HCT116 (cell line): ENCODE measurements around the gene SLC25A44. TPM values are rescaled to one million over a fixed set of nuclear protein-coding genes. Genes with fewer than 3 reads are reported as not detected.
A peak's percentile ranks its signal among the peaks of the same experiment; 100 is the strongest.

ENCODE experiments used
- ATAC-seq: fragments of 200-7000 bp; cut with Tn5 transposase; 2 replicates; pipeline ENCODE4 v1.9.1; 2020; ENCODE audit warnings: mild to moderate bottlenecking, moderate library complexity
- BruUV-seq: library from RNA; stranded (reverse); fragments of 400-500 nt; replicated peaks from 2 replicates; lab custom pipeline; 2021; lab: Mats Ljungman, UMichigan
- CTCF ChIA-PET: fragments of 300-600 bp; sonication (Branson Sonifier 250); formaldehyde crosslinking; loops from one replicate; lab custom pipeline; 2021; ENCODE audit warnings: antibody characterized with exemption; lab: Charles Lee
- POLR2A ChIA-PET: fragments of 300-600, 350-600 bp; sonication (Branson Sonifier 250); formaldehyde crosslinking; loops from one replicate; lab custom pipeline; 2021; ENCODE audit warnings: antibody characterized with exemption; lab: Charles Lee
- RAD21 ChIA-PET, 2 experiments: fragments of 300-600 bp; sonication (Branson Sonifier 250); formaldehyde crosslinking; loops; one replicate each; lab custom pipeline; 2023; ENCODE audit warnings: low total read pairs in 2 of 2; ENCODE audit not compliant: uncharacterized antibody in 2 of 2, unreplicated experiment in 2 of 2, low non-redundant PET in 1 of 2; lab: Charles Lee
- DNase-seq: peaks from one replicate; pipeline ENCODE4 v3.0.0-alpha.2; 2010; ENCODE audit warnings: low read depth, low spot score
- H2AFZ ChIP-seq: fragments of 200-600 bp; shearing (Covaris generic), sonication (generic); 2 replicates; pipeline ENCODE4 v1.6.1; 2017; ENCODE audit warnings: low read depth, mixed run types, mixed read lengths, antibody characterized with exemption, low read length; ENCODE audit not compliant: poor library complexity, severe bottlenecking
- H3K27ac ChIP-seq: 2 replicates; pipeline ENCODE4 v1.5.1; 2012; ENCODE audit warnings: low read depth, low read length
- H3K27me3 ChIP-seq: fragments of 200-600 bp; sonication (generic); 2 replicates; pipeline ENCODE4 v1.6.1; 2016; ENCODE audit warnings: mixed run types, low read length, mixed read lengths; ENCODE audit not compliant: insufficient read depth
- H3K36me3 ChIP-seq, 2 experiments: fragments of 200-500 bp in 1 of 2; fragments of 200-600 bp in 1 of 2; sonication (Bioruptor generic) in 1 of 2; sonication (generic) in 1 of 2; 2 replicates each; pipeline versions ENCODE4 v1.5.1 to v1.6.1; 2014 to 2016; ENCODE audit warnings: low read length in 2 of 2, inconsistent platforms in 1 of 2, mixed read lengths in 1 of 2, mixed run types in 1 of 2; ENCODE audit not compliant: insufficient read depth in 2 of 2, control insufficient read depth in 1 of 2
- H3K4me1 ChIP-seq, 2 experiments: fragments of 200-600 bp in 1 of 2; sonication (generic) in 1 of 2; 2 replicates each; pipeline versions ENCODE4 v1.5.1 to v1.6.1; 2012 to 2017; ENCODE audit warnings: low read length in 2 of 2, inconsistent platforms in 1 of 2, mild to moderate bottlenecking in 1 of 2, mixed read lengths in 1 of 2, mixed run types in 1 of 2, moderate library complexity in 1 of 2; ENCODE audit not compliant: insufficient read depth in 2 of 2, control insufficient read depth in 1 of 2
- H3K4me2 ChIP-seq: fragments of 200-600 bp; sonication (generic); 2 replicates; pipeline ENCODE4 v1.6.1; 2017; ENCODE audit warnings: mixed run types, low read length, mixed read lengths
- H3K4me3 ChIP-seq, 2 experiments: fragments of 200-600 bp in 1 of 2; sonication (generic) in 1 of 2; replicated peaks in 1 of 2; 2 replicates each; pipeline ENCODE4 v1.5.1; 2011 to 2016; ENCODE audit warnings: low read length in 2 of 2, control low read depth in 1 of 2, low read depth in 1 of 2, mild to moderate bottlenecking in 1 of 2, mixed read lengths in 1 of 2, mixed run types in 1 of 2
- H3K79me2 ChIP-seq: fragments of 200-600 bp; sonication (generic); 2 replicates; pipeline ENCODE4 v1.6.1; 2017; ENCODE audit warnings: mild to moderate bottlenecking, mixed run types, low read length, moderate library complexity, mixed read lengths; ENCODE audit not compliant: insufficient read depth
- H3K9ac ChIP-seq: fragments of 200-600 bp; sonication (generic); 2 replicates; pipeline ENCODE4 v1.6.1; 2016; ENCODE audit warnings: low read length, mixed read lengths
- H3K9me2 ChIP-seq: fragments of 200-600 bp; sonication (generic), shearing (Covaris generic); 2 replicates; pipeline ENCODE4 v1.6.1; 2017; ENCODE audit warnings: mixed run types, mild to moderate bottlenecking, moderate library complexity; ENCODE audit not compliant: insufficient read depth
- H3K9me3 ChIP-seq, 2 experiments: fragments of 200-500 bp in 1 of 2; fragments of 200-600 bp in 1 of 2; sonication (Bioruptor generic) in 1 of 2; sonication (generic) in 1 of 2; 2 replicates each; pipeline ENCODE4 v1.6.1; 2014 to 2017; ENCODE audit warnings: low read length in 2 of 2, mixed read lengths in 2 of 2, inconsistent platforms in 1 of 2, low read depth in 1 of 2, mild to moderate bottlenecking in 1 of 2, mixed run types in 1 of 2, moderate library complexity in 1 of 2; ENCODE audit not compliant: control insufficient read depth in 1 of 2, insufficient read depth in 1 of 2
- H4K20me1 ChIP-seq: fragments of 200-600 bp; sonication (generic), shearing (Covaris generic); 2 replicates; pipeline ENCODE4 v1.6.1; 2017; ENCODE audit warnings: mixed run types, mild to moderate bottlenecking, moderate library complexity; ENCODE audit not compliant: insufficient read depth
- CBX3 ChIP-seq: IDR thresholded peaks from 2 replicates; pipeline ENCODE4 v1.6.1; 2012; ENCODE audit warnings: low read depth
- CEBPB ChIP-seq: IDR thresholded peaks from 2 replicates; pipeline ENCODE4 v1.6.1; 2012; ENCODE audit warnings: low read depth
- EGR1 ChIP-seq: IDR thresholded peaks from 2 replicates; pipeline ENCODE4 v1.6.1; 2012; ENCODE audit warnings: low read depth
- EZH2phosphoT487 ChIP-seq: fragments of 200-600 bp; IDR thresholded peaks from 2 replicates; pipeline ENCODE4 v1.6.1; 2018; ENCODE audit warnings: antibody characterized with exemption, borderline replicate concordance
- FOSL1 ChIP-seq: IDR thresholded peaks from 2 replicates; pipeline ENCODE4 v1.6.1; 2012; ENCODE audit warnings: low read depth
- JUND ChIP-seq: IDR thresholded peaks from 2 replicates; pipeline ENCODE4 v1.6.1; 2012
- RAD21 ChIP-seq: IDR thresholded peaks from 2 replicates; pipeline ENCODE4 v1.6.1; 2012; ENCODE audit warnings: low read depth, mild to moderate bottlenecking
- SIN3A ChIP-seq: IDR thresholded peaks from 2 replicates; pipeline ENCODE4 v1.6.1; 2012; ENCODE audit warnings: low read depth
- SRF ChIP-seq: IDR thresholded peaks from 2 replicates; pipeline ENCODE4 v1.6.1; 2012; ENCODE audit warnings: low read depth
- TCF7L2 ChIP-seq: IDR thresholded peaks from 2 replicates; pipeline ENCODE4 v1.7.0; 2011; ENCODE audit warnings: borderline replicate concordance, inconsistent platforms; ENCODE audit not compliant: insufficient read depth, insufficient read length; ENCODE audit errors: extremely low read depth
- YY1 ChIP-seq: IDR thresholded peaks from 2 replicates; pipeline ENCODE4 v1.6.1; 2011; ENCODE audit warnings: low read length, low read depth, moderate library complexity, mild to moderate bottlenecking; ENCODE audit not compliant: insufficient replicate concordance; ENCODE audit errors: extremely low read depth
- ZFX ChIP-seq: fragments of 450-650 bp; IDR thresholded peaks from 2 replicates; pipeline ENCODE4 v1.6.1; 2017
- ZNF274 ChIP-seq: fragments of 200-500 bp; sonication (Bioruptor generic); IDR thresholded peaks from 2 replicates; pipeline ENCODE4 v1.6.1; 2014; ENCODE audit warnings: mild to moderate bottlenecking, low read depth, low read length, inconsistent platforms
- intact Hi-C: fragments of 100-400 bp; cut with micrococcal nuclease; formaldehyde crosslinking; loops from 2 replicates; pipeline ENCODE4 v1.10.0; 2022
- total RNA-seq: library from RNA; stranded (reverse); gene quantifications from one replicate; pipeline ENCODE4 v1.2.1, GENCODE V29; 2021; ENCODE audit not compliant: unreplicated experiment
- TF ChIP-seq, protein P1 (sequence below): IDR thresholded peaks from 2 replicates; pipeline ENCODE4 v1.6.1; 2012; ENCODE audit warnings: low read depth
- TF ChIP-seq, protein P2 (sequence below): IDR thresholded peaks from 2 replicates; pipeline ENCODE4 v1.6.1; 2012
- TF ChIP-seq, protein P3 (sequence below), 3 experiments: fragments of 200-600 bp in 1 of 3; sonication (generic) in 1 of 3; IDR thresholded peaks in 2 of 3; conservative IDR thresholded peaks in 1 of 3; 2 replicates each; pipeline ENCODE4 v1.5.1; 2012 to 2017; ENCODE audit warnings: low read depth in 2 of 3, low read length in 2 of 3, antibody characterized with exemption in 1 of 3, borderline replicate concordance in 1 of 3, control low read depth in 1 of 3, mild to moderate bottlenecking in 1 of 3, mixed read lengths in 1 of 3, mixed run types in 1 of 3, moderate library complexity in 1 of 3; ENCODE audit not compliant: insufficient read depth in 1 of 3

Gene SLC25A44
- total RNA-seq, 1 experiment from 2014 or later = 17.5 TPM

GRCh38 chr1:156241926-156242325 lies 48.0 kb downstream of the SLC25A44 start, which contains the start of gene BGLAP:
TSS of gene BGLAP (plus strand) at chr1:156242184. CDS start at chr1:156242232, 48 bp downstream.
- BruUV-seq = no TSS peak
- no peak for ATAC-seq
- Histone ChIP-seq H3K4me3 (no peak within 1 kb of the TSS), H3K4me1 (peaks cover 8 to 17% of the 10 kb centered on the region in 2 experiments), H2AFZ (no peak within 1 kb of the TSS), H3K27me3 (no peaks in the 10 kb centered on the region), H3K9ac (no peak within 1 kb of the TSS), H3K9me2 (no peaks in the 10 kb centered on the region), H3K27ac (no peak within 1 kb of the TSS), H3K36me3 (0 out of 4 replicates have a peak, but pooled peaks cover 0 to 4% of the 10 kb centered on the region in 2 experiments), H4K20me1 (no peaks in the 10 kb centered on the region), H3K79me2 (no peaks in the 10 kb centered on the region), H3K4me2 (peak within 1 kb of the TSS; percentile 32; the same call in 1 of the 2 replicates), H3K9me3 (no peaks in the 10 kb centered on the region)
- ChIA-PET CTCF (no interaction called here), POLR2A (no interaction called here), RAD21 (no interaction called here)
- intact Hi-C loops = no loop called here
- TF ChIP-seq RAD21 (no peak), FOSL1 (no peak), CBX3 (no peak), TCF7L2 (no peak), EZH2phosphoT487 (no peak), SRF (no peak), JUND (no peak), ZFX (no peak), SIN3A (no peak), ZNF274 (no peak), YY1 (no peak), CEBPB (no peak), EGR1 (no peak)
- TF ChIP-seq, protein P1, sequence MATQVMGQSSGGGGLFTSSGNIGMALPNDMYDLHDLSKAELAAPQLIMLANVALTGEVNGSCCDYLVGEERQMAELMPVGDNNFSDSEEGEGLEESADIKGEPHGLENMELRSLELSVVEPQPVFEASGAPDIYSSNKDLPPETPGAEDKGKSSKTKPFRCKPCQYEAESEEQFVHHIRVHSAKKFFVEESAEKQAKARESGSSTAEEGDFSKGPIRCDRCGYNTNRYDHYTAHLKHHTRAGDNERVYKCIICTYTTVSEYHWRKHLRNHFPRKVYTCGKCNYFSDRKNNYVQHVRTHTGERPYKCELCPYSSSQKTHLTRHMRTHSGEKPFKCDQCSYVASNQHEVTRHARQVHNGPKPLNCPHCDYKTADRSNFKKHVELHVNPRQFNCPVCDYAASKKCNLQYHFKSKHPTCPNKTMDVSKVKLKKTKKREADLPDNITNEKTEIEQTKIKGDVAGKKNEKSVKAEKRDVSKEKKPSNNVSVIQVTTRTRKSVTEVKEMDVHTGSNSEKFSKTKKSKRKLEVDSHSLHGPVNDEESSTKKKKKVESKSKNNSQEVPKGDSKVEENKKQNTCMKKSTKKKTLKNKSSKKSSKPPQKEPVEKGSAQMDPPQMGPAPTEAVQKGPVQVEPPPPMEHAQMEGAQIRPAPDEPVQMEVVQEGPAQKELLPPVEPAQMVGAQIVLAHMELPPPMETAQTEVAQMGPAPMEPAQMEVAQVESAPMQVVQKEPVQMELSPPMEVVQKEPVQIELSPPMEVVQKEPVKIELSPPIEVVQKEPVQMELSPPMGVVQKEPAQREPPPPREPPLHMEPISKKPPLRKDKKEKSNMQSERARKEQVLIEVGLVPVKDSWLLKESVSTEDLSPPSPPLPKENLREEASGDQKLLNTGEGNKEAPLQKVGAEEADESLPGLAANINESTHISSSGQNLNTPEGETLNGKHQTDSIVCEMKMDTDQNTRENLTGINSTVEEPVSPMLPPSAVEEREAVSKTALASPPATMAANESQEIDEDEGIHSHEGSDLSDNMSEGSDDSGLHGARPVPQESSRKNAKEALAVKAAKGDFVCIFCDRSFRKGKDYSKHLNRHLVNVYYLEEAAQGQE = no peak
- TF ChIP-seq, protein P2, sequence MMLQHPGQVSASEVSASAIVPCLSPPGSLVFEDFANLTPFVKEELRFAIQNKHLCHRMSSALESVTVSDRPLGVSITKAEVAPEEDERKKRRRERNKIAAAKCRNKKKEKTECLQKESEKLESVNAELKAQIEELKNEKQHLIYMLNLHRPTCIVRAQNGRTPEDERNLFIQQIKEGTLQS = no peak
- TF ChIP-seq, protein P3, sequence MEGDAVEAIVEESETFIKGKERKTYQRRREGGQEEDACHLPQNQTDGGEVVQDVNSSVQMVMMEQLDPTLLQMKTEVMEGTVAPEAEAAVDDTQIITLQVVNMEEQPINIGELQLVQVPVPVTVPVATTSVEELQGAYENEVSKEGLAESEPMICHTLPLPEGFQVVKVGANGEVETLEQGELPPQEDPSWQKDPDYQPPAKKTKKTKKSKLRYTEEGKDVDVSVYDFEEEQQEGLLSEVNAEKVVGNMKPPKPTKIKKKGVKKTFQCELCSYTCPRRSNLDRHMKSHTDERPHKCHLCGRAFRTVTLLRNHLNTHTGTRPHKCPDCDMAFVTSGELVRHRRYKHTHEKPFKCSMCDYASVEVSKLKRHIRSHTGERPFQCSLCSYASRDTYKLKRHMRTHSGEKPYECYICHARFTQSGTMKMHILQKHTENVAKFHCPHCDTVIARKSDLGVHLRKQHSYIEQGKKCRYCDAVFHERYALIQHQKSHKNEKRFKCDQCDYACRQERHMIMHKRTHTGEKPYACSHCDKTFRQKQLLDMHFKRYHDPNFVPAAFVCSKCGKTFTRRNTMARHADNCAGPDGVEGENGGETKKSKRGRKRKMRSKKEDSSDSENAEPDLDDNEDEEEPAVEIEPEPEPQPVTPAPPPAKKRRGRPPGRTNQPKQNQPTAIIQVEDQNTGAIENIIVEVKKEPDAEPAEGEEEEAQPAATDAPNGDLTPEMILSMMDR (IDR thresholded peaks at IDR 0.05 in 2 of 3, conservative IDR thresholded peaks at IDR 0.05 in 1 of 3; ENCODE audit: borderline replicate concordance in 1 of 3, insufficient read depth in 1 of 3, low read depth in 2 of 3, low read length in 2 of 3) = no peak
- no peak for DNase-seq
